ENCODE data around the gene ABCC8.

Gene ABCC8

DNA sequence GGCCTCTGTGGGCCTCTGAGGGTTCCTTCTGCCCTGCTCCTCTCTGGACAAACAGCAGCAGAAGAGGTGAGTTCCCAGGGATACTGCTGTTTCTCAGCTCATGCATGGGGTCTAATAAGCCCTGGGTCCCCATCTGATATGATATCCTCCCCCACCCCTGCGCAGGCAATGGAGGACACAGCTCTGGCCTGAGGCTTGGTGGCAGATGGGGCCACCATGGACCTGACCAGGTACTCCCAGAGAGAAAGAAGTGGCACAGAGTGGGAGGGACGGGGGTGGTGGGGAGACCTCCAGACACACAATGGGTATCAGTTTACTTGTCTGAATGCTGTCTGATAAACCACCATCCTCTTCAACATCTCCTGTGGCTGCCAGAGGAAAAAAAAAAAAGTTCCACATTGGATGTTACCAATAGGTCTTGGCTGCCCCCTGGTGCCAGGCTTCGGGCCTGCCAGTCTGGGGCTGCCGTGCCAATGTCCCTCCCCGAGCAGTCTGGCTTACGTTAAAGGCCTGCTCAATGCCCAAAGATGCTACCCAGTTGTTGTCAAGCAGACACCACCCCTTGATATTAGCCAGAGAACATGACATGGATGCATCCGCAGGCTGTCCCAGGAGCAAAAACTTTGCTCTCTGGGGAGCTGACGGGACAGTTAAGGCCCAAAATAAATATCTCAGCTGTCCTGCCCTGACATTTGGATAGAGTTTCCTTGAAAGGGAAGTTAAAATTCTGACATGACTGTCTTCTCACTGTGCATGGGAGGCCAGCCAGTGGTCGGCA, 27.9 kb upstream of the ABCC8 start:
- DNase-seq = peak; percentile 68

DNA sequence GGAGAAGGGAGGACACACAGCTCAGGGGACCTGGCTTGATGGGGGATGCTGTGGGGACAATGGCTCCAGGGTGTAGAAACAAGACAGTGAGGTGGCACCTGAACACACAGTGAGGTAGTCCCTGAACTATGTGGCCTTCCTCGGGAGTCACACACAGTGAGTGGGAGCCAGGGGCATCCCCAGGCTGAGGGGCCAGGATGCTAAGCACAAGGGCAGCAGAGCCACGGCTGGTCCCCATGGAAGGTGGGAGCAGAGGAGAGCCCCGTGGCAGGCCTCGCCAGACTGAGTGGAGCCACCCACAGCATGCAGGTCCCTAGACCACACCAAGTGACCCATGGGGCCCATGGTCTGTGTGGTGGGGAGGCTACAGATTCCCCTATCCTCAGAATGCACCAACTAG, 26.0 kb upstream of the ABCC8 start:
- no peak for DNase-seq

DNA sequence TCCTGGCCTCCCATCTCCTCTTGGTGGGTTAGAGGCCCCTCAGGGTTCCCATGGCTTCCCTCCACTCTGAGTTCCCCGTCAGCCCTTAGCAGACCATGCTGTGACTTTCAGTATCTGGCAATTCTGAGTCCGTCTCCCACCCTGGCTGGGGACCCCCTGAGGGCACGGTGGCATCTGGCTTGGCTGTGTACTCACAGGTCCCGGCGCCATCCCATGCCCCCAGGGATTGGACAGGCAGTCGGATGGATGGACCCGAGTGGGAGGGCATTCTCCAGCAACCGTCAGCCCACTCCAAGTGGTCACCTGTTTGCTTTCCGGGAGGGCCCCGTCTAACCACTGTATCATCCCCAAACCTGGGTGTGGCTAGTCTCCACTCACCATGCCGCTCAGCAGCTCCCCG, 24.0 kb upstream of the ABCC8 start:
- DNase-seq = no peak

DNA sequence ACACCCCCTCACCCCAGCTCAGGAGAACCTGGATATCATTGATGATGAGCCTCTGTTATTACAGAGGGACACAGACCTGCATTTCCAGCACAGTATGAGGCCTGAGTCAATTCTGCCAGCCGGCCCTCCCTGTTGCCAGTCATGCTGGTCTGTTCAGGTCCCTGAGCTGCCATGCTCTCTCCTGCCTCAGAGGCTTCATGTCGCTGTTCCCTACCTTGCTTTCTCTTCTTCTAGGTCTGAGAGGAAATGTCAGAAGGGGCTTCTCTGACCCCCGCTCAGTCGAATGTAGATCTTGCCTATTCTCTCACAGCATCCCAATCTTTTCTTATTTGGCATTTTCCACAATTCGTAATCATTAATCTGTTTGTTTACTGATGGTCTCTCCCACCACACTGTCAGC, 21.8 kb upstream of the ABCC8 start:
- DNase-seq = peak; percentile 14

DNA sequence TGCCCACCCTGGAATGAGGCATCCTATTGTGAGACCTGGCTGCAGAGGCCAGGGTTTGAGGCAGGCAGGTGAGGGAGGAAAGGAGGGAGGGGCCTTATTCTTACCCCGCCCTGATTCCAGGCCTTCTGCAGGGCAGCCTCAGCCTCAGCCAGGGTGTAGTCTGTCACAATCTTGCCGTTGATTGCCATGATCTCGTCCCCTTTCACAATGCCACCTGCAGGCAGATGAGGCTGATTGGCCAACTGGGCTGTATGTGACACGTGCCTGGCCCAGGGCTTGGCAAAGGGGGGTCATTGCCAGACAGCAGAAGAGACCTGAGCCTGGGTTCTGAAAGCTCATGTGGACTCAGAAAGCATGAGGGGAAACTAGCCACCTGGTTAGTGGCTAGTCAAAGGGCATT, 21.4 kb upstream of the ABCC8 start:
- no peak for DNase-seq

DNA sequence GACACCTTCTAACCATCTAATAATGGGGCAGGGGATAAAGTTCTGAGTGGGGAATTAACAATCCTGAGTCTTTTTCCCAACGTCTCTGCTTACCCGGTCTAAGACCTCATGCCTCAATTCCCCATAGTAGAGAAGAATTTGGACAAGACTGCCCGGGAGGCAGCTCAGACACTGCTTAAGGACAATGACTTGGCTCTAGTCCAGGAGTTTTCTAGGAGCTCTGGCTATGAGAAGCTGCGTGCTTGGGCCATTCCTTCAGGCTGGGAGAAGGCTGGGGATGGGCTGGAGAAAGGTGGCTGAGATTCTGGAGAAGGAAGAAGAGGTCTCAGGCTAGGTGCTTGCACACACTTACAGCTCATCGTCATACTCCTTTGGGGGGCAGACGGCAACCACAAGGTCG, 19.8 kb upstream of the ABCC8 start:
- DNase-seq = no peak

DNA sequence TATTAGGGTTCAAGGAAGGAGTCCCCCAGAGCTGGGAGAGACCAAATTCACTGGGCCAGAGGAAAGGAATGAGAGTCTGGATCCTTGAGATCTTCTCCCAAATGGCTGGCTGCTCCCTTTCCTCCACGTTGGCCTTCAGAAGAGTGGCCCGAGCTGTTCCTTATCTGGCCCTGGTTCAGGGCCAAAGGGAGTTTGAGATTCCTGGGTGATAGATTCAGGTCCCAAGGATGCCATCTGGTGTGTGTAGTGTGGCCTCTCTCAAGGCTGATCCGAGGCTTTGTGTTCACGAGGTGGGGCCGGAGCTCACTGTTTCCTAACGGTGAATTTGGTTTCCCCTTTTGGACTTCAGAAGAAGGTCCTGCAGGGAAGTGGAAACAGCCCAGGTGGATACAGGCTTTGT, 17.4 kb upstream of the ABCC8 start:
- DNase-seq = no peak

DNA sequence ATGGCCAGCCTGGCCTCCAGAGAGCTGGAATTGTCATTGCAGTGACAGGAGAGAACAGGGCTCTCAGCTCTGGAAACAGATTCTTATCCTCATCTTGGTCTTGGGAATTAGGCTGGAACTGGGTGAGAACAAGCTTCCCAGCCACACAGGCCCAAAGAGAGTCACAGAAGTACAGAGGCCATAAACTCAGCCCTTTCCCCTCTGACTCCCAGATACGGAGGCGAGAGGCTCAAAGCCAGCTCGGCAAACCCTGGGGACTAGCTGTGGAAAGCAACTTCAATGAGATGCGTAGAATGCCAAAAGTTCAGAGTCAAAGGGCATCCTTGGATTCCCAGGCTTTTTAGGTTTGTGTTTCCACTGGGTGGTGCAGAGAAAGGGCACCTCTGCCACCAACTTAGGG, 14.3 kb upstream of the ABCC8 start:
- DNase-seq = no peak

DNA sequence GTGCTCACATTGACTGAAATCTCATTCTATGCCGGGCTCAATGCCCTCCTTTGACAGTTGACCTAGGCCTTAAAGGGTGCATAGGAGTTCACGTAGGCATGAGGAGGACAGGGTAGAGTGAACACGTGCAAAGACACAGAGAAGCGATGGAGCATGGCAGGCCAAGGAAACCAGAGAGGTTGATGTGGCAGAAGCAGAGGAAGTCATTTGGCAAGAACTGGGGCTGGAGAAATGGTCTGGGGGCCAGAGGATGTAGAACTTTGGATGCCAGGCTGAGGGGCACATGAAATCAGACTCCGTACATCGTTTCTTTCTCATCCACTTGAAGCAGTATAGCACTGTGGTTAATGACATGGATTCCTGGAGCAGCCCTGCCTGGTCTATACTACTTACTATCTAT, 13.6 kb upstream of the ABCC8 start:
- DNase-seq = no peak

DNA sequence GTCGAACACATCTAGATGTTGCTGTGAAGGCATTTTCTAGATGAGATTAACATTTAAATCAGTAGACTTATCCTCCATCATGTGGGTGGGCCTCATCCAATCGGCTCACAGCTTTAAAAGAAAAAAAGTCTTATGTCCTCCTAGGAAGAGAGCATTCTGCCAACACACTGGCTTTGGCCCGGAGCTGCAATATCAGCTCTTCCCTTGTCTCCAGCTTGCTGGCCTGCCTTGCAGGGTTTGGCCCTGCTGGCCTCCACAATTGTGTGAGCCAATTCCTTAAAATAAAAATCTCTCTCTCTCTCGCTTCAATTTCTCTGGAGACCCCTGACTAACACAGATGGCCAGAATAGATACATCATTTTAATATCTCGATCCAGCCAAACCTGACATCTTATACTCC, 13.1 kb upstream of the ABCC8 start:
- no peak for DNase-seq

DNA sequence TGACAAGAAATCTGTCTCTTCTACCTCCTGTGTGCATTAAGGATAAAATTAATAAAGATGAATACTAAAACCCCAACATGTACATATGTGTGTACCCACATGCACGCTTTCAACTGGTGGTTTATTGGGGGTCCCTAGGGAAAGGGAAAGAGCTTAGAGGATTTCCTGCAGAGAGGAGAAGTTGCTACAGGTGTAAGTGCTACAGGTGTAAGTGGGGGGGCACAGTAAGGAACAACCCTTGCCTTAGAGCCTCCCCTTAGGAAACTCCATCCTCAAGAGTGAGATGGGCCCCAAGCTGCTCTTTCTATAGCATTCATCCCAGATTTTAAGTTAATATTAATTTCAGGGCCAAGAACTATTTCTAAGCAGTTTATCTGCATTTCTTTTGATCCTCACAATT, 11.9 kb upstream of the ABCC8 start:
- no peak for DNase-seq

DNA sequence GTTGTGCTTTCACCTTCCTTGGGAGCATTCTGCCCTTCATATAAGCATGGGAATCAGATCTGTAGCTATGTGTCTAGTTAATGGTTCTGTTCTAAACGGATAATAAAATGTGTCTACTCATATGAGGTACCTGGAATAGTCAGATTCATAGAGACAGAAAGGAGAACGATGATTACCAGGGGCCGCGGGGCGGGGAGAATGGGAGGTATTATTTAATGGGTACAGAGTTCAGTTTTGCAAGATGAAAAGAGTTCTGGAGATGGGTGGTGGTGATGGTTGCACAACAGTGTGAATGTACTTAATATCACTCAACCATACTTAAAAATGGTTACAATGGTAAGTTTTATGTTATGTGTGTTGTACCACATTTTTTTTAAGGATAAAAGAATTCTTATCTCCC, 10.0 kb upstream of the ABCC8 start:
- no peak for DNase-seq

DNA sequence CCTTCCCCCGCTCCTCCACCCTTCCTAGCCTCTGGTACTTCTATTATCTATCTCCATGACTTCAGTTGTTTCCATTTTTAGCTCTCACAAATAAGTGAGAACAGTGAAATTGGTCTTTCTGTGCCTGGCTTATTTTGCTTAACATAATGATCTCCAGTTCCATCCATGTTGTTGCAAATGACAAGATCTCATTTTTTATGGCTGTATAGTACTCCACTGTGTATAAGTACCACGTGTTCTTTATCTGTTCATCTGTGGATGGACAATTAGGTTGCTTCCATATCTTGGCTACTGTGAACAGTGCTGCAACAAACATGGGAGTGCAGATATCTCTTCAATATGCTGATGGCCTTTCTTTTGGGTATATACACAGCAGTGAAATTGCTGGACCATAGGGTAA, 6.9 kb upstream of the ABCC8 start:
- DNase-seq = no peak

DNA sequence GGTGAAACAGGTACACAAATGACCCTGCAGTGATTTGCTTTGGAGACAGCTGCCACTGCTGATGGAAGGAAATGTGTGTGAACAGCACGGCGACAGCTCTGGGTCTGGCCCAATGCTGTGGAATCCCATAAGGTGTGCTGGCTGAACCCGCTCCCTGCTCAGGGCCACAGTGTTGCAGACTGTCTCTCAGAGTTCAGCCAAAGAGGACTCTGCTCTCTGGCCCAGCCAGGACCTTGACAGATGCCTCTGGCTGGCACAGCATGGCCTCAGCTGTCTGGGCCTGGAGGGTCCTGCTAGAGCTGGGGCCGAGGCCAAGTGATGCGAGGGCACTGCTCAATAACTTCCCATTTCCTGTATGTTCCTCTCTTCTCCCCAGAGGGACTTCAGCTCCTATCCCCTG, 5.3 kb upstream of the ABCC8 start:
- no peak for DNase-seq

DNA sequence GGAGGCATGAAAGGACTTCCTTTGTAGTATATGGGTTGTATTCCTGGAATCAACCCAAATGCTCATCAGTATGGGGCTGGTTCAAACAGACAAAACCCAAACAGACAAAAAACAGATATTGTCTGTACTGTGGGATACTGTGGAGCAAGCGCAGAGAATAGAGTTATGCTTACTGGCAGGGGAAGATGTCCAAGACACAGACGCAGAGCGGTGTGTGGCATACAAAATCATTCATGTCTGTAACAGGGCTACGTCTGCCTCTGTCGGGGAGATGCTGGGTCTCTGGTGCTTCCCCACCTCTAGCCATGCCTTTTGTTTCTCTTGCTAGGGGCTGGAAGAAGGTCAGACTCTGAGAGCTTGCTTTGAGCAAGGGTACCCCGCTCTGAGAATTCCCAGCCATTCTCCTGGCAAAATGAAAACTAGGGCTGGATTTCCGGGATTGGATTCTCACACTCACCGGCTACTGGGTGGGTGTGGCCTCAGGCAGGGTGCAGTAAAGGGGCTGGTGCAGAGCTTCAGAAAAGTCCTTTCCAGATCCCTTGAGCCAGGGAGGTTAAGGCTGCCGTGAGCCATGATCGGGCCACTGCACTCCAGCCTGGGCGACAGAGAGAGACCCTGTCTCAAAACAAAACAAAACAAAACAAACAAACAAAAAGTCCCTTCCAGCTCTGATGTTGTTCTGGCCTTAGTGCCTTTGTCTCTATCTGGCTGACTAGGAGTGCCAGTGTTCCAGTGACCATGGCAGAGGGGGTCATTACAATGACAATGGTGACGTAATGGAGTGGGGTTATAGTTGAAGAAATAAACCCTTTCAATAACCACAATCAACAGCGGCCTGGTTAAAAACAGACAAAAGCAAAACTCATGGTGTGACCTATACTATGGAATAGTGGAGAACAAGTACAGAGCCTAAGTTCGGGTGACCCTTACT, 2.9 kb upstream of the ABCC8 start:
- DNase-seq = peak; percentile 31

DNA sequence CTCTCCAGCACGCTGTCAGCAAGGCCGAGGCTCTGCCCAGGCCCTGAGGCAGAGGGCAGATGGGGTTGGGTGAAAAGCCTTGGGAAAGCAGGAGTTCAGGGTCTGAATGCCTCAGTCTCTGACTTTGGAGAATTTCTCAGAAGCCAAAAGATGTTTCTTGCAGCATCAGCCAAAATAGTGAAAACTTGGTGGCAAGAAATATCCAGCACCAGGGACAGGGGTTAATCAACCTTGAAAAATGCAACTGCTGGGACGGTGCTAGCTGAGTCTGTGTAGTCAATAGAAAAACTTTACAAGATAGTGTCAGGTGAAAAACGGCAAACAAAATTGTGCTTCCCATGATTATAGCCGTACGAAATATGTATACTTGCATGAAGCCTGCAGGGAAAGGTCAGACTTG, 1.4 kb upstream of the ABCC8 start:
- no peak for DNase-seq

DNA sequence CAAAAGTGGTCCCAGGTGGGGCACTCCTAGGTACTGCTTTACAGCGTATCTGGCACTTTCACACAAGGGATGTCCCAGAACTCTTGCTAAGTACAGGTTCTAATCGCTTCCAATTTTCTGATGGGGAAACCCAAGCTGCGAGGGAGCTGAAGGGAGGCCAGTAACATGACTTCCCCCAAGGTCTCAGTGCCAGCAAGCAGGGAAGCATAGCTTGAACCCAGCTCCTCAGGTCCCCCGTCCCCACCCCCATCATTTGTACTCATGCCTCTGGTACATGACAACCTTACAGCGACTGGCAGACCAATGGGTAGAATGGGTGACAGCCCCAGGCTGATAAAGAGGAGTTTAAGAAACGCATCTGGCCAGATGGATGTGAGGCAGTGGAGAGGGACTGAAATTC, 716 bp upstream of the ABCC8 start:
- DNase-seq = no peak

DNA sequence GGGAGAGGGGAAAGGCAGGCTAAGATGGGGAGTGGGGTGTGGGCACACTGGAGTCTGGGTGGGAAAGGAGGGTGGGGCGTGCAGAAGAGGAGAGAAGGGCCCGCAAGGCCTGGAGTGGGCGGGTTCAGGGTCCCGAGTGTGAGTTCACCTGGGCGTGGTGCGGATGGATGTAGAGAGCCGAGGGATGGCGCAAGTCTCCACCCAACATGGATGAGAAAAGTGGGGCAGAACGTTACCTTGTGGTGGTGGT, 364 bp upstream of the ABCC8 start:
- DNase-seq = no peak

DNA sequence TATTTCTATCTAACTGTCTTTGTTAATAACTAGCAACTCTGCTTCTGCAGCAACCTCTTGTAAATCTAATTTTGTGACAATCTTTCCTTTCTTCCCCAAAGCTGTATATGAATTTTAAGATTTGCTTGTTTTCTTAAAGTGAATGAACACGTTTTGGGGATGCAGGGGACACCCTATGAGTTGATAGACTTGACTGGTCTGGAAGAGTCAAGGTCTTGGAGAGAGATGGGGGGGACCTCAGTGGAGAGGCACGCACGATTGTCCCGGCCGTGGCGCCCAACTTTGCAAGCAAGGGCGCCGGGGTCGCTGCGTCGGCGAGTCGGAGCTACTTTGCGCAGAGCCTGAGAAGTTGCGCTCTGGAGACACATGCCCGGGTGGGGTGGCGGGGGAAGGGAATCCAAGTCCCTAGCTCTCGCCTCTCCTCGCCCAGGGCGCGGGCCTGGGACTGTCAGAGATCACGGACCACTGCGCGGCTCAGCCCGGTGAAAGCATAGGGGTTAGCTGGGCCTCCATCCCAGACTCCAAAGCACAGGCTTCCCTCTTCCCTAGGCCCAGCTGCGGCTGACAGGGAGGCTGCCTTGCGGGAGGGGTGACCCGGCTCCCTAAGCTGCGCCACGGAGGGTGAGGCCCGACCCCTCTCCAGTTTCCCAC, 854 bp downstream of the ABCC8 start:
- no peak for DNase-seq

DNA sequence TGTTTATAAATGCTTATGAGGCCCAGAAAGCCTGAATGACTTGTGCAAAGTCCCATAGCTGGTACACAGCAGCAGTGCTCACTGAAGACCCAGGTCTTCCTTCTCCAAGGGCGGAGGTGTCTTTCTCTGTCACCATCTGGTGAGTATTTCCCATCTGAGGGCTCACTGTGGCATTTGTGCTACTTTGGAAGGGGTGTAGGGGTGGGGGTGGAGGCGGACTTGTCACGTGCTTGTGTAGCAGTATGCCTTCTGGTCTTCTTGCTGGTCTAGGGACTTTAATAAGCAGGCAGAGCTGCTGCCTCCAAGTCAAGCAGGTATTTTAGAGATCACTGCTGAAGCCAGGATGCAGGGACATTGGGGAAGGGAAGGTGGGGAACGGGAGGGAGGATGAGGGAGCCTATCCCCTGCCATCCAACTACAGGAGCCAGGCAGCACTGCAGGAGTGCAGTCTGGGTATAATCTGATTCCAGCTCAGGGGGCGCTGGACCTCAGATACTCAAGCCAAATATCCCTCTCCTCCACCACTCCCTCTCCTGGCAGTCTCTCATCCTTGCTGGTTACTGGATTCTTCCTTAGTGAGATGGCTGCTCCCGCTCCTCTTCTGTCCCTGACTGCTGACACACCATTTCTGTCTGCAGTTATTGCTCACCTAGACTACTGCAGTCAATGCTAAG, 3.4 kb downstream of the ABCC8 start:
- DNase-seq = peak; percentile 51

DNA sequence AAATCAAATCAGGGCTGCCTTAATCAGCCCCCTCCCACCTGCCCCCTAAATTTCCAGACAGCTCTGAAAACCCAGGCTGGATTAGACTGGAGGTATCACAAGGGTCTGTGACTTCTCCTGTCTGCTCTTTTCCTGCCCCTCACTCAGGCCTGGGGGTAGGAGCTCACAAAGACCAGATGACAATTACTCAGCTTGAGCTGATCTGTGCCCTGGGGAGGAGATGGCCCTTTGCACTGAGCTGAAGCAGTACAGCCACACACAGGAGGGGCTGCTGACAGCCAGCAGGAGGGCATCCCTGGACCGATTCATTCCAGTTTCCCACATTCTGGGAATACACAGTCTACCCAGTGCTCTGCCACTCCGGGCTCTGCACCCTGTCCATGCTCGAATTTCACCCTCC, 4.2 kb downstream of the ABCC8 start:
- DNase-seq = no peak

DNA sequence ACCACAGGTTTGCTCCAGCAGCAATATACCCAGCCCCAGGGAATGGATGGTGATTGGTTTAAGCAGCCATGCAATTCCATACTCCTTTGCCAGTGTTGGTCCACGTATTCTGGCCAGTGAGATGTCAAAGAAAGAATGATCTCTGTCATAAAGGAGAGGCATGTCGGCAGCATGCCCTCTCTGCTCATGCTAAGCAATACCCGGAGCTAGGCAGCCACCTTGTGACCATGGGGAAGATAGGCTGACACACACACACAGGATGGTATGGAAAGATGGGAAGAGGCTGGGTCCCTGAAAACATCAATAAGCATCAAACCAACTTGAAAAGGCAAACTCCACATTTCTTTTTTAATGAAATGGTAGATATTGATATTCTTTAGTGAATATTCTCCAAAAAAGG, 5.1 kb downstream of the ABCC8 start:
- DNase-seq = no peak

DNA sequence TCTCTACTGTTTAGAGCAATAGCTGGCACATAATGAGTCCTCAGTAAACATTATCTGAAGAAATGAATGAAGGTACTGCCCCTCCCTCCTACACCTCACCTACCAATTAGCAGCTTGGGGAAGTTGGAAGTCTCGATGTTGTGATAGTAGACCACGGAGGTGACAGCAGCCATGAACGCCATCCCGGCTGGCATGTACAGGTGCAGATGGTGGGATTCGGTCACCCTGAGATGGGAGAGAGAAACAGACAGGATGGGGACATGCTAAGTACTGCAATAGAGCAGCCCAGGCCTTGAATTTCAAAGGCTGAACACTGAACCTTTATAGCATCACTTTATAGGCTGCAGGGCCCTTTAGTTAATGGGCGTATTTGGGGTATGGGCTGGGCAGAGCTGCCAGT, 6.6 kb downstream of the ABCC8 start:
- DNase-seq = no peak

DNA sequence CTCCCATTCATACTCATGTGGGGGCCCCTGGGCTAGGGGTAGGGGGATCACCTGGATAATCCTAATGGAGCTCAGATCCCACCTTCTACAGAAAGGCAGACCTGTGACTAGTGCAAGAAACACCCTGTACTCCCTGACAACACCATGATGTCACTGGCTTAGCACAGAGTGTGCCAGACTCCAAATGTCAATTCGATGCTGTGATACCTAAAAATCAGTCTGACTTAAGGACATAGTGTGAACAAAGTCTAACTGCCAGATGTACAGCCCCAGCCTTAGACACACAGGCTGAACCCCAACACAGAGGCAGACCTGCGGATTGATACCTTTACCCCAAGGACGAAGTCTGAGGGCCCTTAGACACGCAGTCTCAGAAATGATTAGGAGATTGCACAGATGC, 8.5 kb downstream of the ABCC8 start:
- DNase-seq = no peak

All from EL (cell line).